Muscle of back (tissue), 11 donors: Measurements from ENCODE around the gene SCN8A. TPM values are rescaled to one million over a fixed set of nuclear protein-coding genes. Genes with fewer than 3 reads are reported as not detected.
A peak's percentile ranks its signal among the peaks of the same experiment; 100 is the strongest.
"Not testable (repeated sequence)": the region's sequence is repeated elsewhere in the genome, so short reads cannot be mapped to it uniquely, and the experiment has no call there.

Experiments used
- DNase-seq, 3 donors: peaks; one replicate each; pipeline versions ENCODE4 v3.0.0 to v3.0.0-alpha.2; 2013
- polyA plus RNA-seq, 10 donors: library from polyadenylated mRNA; unstranded; fragments of 120-200 nt; gene quantifications; one replicate each; pipeline ENCODE4 v1.2.1, GENCODE V29; 2013; ENCODE audit not compliant: insufficient read length in 10 of 10

SCN8A gene
- polyA plus RNA-seq, 10 donors = 0.24 to 2.7 (median 0.38) TPM

- peak; percentile 60 to 91 (median 87) for DNase-seq
Measured at GRCh38 chr12:51814311-51815088, 223.5 kb downstream of the SCN8A start.

- DNase-seq = no peak
Measured at GRCh38 chr12:51815571-51815970, 224.5 kb downstream of the SCN8A start.

GRCh38 chr12:51817027-51817953, 226.3 kb downstream of the SCN8A start:
- DNase-seq = no peak

GRCh38 chr12:51818086-51818485, 227.1 kb downstream of the SCN8A start:
- no peak for DNase-seq

- peak in 1 of 3 donors; percentile 81 for DNase-seq
Measured at GRCh38 chr12:51818566-51819300, 227.7 kb downstream of the SCN8A start.

GRCh38 chr12:51819736-51820525, 228.9 kb downstream of the SCN8A start:
- no peak for DNase-seq

- peak; percentile 72 to 85 (median 79) for DNase-seq
Measured at GRCh38 chr12:51820526-51821439, 229.8 kb downstream of the SCN8A start.

- DNase-seq = no peak
Measured at GRCh38 chr12:51821440-51822260, 230.6 kb downstream of the SCN8A start.

GRCh38 chr12:51822261-51822616, 231.2 kb downstream of the SCN8A start:
- DNase-seq = no peak

- DNase-seq = no peak
Measured at GRCh38 chr12:51822956-51823355, 231.9 kb downstream of the SCN8A start.

- no peak for DNase-seq
Measured at GRCh38 chr12:51823875-51824565, 233.0 kb downstream of the SCN8A start.

- DNase-seq = no peak
Measured at GRCh38 chr12:51825216-51825615, 234.2 kb downstream of the SCN8A start.

GRCh38 chr12:51826881-51827280, 235.8 kb downstream of the SCN8A start:
- no peak for DNase-seq

- DNase-seq = no peak
Measured at GRCh38 chr12:51827925-51828818, 237.1 kb downstream of the SCN8A start.

GRCh38 chr12:51829011-51829481, 238.0 kb downstream of the SCN8A start:
- no peak for DNase-seq

- DNase-seq = no peak
Measured at GRCh38 chr12:51829641-51830040, 238.6 kb downstream of the SCN8A start.

GRCh38 chr12:51831817-51832216, 240.8 kb downstream of the SCN8A start:
- not testable (repeated sequence) for DNase-seq
